Lower lobe of right lung (tissue), 2 donors: ENCODE data around the gene EEF1A1. TPM values are rescaled to one million over a fixed set of nuclear protein-coding genes. Genes with fewer than 3 reads are reported as not detected.
"Not testable (repeated sequence)": the region's sequence is repeated elsewhere in the genome, so short reads cannot be mapped to it uniquely, and the experiment has no call there.

Experiments used
- ATAC-seq, 2 donors: fragments of 200-7000 bp; cut with Tn5 transposase; one replicate each; pipeline ENCODE4 v1.9.1; 2020 to 2022; ENCODE audit warnings: mild to moderate bottlenecking in 2 of 2, moderate library complexity in 2 of 2
- DNase-seq: peaks from one replicate; pipeline ENCODE4 v3.0.0-alpha.2; 2020
- H3K27ac ChIP-seq: fragments of 200-600 bp; one replicate; pipeline ENCODE4 v1.8.0; 2022
- H3K27me3 ChIP-seq: fragments of 200-600 bp; one replicate; pipeline ENCODE4 v1.8.0; 2022; ENCODE audit warnings: low read depth
- H3K36me3 ChIP-seq: fragments of 200-600 bp; one replicate; pipeline ENCODE4 v1.8.0; 2022; ENCODE audit warnings: mild to moderate bottlenecking
- H3K4me1 ChIP-seq: fragments of 200-600 bp; one replicate; pipeline ENCODE4 v1.8.0; 2022
- H3K4me3 ChIP-seq: fragments of 200-600 bp; one replicate; pipeline ENCODE4 v1.8.0; 2022; ENCODE audit warnings: mild to moderate bottlenecking
- H3K9me3 ChIP-seq: fragments of 200-600 bp; one replicate; pipeline ENCODE4 v1.8.0; 2022
- CTCF ChIP-seq: fragments of 200-600 bp; IDR thresholded peaks from one replicate; pipeline ENCODE4 v1.8.0; 2022; ENCODE audit warnings: antibody characterized with exemption, mild to moderate bottlenecking
- intact Hi-C: fragments of 100-400 bp; cut with DNase I; formaldehyde crosslinking; loops from one replicate; pipeline ENCODE4 v1.11.0; 2022
- total RNA-seq: library from RNA; stranded (reverse); fragmentation: NEBNext Ultra II Directional; extraction: Animal tissue kit (Norgen Biotek cat#: 25700); gene quantifications from one replicate; pipeline ENCODE4 v1.2.1, GENCODE V29; 2021
- donor health status: DM: no; HTN: yes; CAD: no; lungs with severe emphysema.

EEF1A1 gene
- total RNA-seq, 1 donor from 2014 or later = 9,415 TPM

DNA sequence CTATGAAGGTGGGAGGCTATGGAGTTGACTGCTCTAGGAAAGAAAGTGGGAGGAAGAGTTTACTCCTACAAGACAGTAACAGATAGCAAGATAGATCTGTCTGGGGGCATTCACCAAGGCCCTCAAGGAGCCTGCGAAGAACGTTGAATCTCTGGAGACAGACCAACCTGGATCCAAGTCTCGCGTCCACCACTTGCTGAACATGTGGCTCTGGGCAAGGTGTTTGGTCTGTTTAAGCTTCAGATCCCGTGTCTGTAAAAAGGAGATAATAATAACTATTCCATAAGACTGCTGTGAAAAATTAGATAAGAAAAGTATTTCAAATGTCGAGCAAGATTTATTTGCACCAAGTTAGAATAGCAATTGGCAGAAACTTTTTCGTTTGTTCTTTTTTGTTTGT lies 8.1 kb upstream of the EEF1A1 start:
- Histone ChIP-seq H3K27me3 (no peaks in the 10 kb centered on the region), H3K36me3 (no peaks in the 10 kb centered on the region), H3K9me3 (no peaks in the 10 kb centered on the region), H3K4me1 (peaks cover 5% of the 10 kb centered on the region), H3K4me3 (no peak overlapping the region), H3K27ac (no peak overlapping the region)
- no peak for ATAC-seq
- TF ChIP-seq CTCF = no peak
- intact Hi-C loops = no loop called here
- no peak for DNase-seq

DNA sequence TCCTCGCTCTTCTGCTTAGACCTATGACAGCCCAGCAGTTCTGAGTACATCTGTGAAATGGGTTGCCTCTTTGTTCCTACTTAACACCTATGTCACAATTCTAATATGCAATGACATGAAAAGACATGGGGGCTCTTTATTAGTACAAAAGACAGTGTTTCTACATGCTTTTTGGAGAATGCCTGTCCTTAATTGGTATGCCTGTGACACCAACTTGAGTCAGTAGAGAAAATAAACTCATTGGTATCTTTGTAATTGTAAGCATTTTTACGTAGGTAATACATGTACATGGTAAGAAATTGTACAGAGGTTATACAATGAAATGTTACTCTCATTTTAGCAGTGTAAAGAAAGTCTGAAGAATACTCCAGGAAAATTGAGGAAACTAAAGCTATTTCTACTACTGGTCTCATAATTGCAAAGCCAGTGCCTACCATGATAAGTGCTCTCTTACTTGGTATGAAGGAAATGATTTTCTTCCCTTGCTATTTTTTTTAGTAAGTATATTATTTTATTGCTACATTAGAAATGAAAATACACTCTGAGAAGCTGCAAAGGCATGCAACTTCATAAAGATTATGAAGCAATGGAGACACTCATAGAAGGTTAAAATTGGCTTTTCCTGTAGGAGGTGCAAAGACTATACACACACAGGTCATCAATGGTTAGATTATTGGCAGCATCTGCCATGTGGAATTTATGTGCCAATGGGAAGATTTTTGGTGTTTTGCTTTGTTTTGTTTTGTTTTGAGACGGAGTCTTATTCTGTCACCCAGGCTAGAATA lies 4.9 kb upstream of the EEF1A1 start:
- Histone ChIP-seq H3K9me3 (no peaks in the 10 kb centered on the region), H3K27me3 (no peaks in the 10 kb centered on the region), H3K4me1 (peaks cover 20% of the 10 kb centered on the region), H3K27ac (no peak overlapping the region), H3K36me3 (no peaks in the 10 kb centered on the region), H3K4me3 (no peak overlapping the region)
- no peak for DNase-seq
- TF ChIP-seq CTCF = no peak
- intact Hi-C loops = no loop called here
- ATAC-seq = no peak

DNA sequence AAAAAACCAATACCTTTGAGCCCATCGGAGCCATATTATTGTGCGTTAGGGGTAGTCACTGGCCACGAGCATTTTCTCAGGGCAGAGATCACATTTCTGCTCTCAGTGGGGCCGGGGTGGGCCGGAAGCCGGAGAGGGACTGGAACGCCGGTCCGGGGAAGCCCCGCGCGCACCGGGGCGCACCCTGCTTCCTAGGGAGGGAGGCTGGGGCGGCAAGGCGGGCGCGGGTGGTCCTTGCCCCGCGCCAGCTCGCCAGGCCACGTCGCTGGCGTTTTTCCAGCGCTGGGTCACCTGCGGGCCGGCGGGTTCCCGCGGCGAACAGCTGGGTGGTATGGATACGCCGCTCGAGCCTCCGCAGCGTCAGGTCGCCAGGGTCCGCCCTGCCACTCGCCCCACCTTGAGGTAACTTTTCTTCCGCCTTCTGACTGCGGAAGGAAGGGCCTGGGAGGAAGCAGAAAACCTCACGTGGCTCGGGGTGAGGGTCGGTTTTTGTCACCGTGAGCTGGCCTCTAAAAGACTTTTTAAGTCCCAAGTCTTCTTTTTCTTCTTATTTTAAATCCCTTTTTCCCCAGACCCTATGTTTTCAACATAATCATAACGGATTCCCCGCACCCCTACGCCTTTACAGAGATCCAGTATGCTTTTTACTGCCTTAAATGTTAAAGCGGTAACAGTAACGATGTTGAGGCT lies 2.7 kb upstream of the EEF1A1 start:
- peak overlapping the region; percentile 70 for H3K4me3 ChIP-seq
- peaks cover 32% of the 10 kb centered on the region for H3K4me1 ChIP-seq
- intact Hi-C loops = no loop called here
- peak; percentile 84 for DNase-seq
- TF ChIP-seq CTCF = no peak
- H3K27me3 ChIP-seq = no peaks in the 10 kb centered on the region
- peak overlapping the region; percentile 100 for H3K27ac ChIP-seq
- no peaks in the 10 kb centered on the region for H3K9me3 ChIP-seq
- ATAC-seq = peak; percentile 35 to 42
- peaks cover 17% of the 10 kb centered on the region for H3K36me3 ChIP-seq

- ATAC-seq (peak; percentile 70 to 71), DNase-seq (peak; percentile 83)
- Histone ChIP-seq H3K27ac (peak overlapping the region; percentile 100), H3K9me3 (no peaks in the 10 kb centered on the region), H3K27me3 (no peaks in the 10 kb centered on the region), H3K4me1 (peaks cover 51% of the 10 kb centered on the region), H3K36me3 (peaks cover 36% of the 10 kb centered on the region), H3K4me3 (peak overlapping the region; percentile 85)
- intact Hi-C loops = no loop called here
- TF ChIP-seq CTCF = no peak
Observed at GRCh38 chr6:73521351-73521985, 636 bp upstream of the EEF1A1 start.

GRCh38 chr6:73519926-73520687 lies 725 bp downstream of the EEF1A1 start:
- ATAC-seq (peak; percentile 68), DNase-seq (peak; percentile 85)
- intact Hi-C loops = loop anchor here (5.0 kb wide), 1 partner anchor 87 kb away; no protein-coding TSS in a partner anchor
- H3K36me3 ChIP-seq = peaks cover 50% of the 10 kb centered on the region
- peak overlapping the region; percentile 100 for H3K27ac ChIP-seq
- H3K27me3 ChIP-seq = no peaks in the 10 kb centered on the region
- no peak for TF ChIP-seq CTCF
- no peaks in the 10 kb centered on the region for H3K9me3 ChIP-seq
- H3K4me1 ChIP-seq = peaks cover 65% of the 10 kb centered on the region
- peak overlapping the region; percentile 85 for H3K4me3 ChIP-seq

GRCh38 chr6:73518982-73519881 lies 1.6 kb downstream of the EEF1A1 start:
- H3K4me1 ChIP-seq = peaks cover 69% of the 10 kb centered on the region
- H3K4me3 ChIP-seq = peak overlapping the region; percentile 85
- DNase-seq, H3K27me3 ChIP-seq, H3K9me3 ChIP-seq, ATAC-seq: not testable (repeated sequence)
- H3K36me3 ChIP-seq = peaks cover 58% of the 10 kb centered on the region
- intact Hi-C loops = loop anchor here (5.0 kb wide), 1 partner anchor 88 kb away; no protein-coding TSS in a partner anchor
- H3K27ac ChIP-seq = peak overlapping the region; percentile 100
